HCT116 (cell line): ENCODE data around the gene PHB1. TPM values are rescaled to one million over a fixed set of nuclear protein-coding genes. Genes with fewer than 3 reads are reported as not detected.

Source experiments
- ATAC-seq: fragments of 200-7000 bp; cut with Tn5 transposase; 2 replicates; pipeline ENCODE4 v1.9.1; 2020; ENCODE audit warnings: mild to moderate bottlenecking, moderate library complexity
- BruUV-seq: library from RNA; stranded (reverse); fragments of 400-500 nt; replicated peaks from 2 replicates; lab custom pipeline; 2021; lab: Mats Ljungman, UMichigan
- CTCF ChIA-PET: fragments of 300-600 bp; sonication (Branson Sonifier 250); formaldehyde crosslinking; loops from one replicate; lab custom pipeline; 2021; ENCODE audit warnings: antibody characterized with exemption; lab: Charles Lee
- POLR2A ChIA-PET: fragments of 300-600, 350-600 bp; sonication (Branson Sonifier 250); formaldehyde crosslinking; loops from one replicate; lab custom pipeline; 2021; ENCODE audit warnings: antibody characterized with exemption; lab: Charles Lee
- RAD21 ChIA-PET, 2 experiments: fragments of 300-600 bp; sonication (Branson Sonifier 250); formaldehyde crosslinking; loops; one replicate each; lab custom pipeline; 2023; ENCODE audit warnings: low total read pairs in 2 of 2; ENCODE audit not compliant: uncharacterized antibody in 2 of 2, unreplicated experiment in 2 of 2, low non-redundant PET in 1 of 2; lab: Charles Lee
- DNase-seq: peaks from one replicate; pipeline ENCODE4 v3.0.0-alpha.2; 2010; ENCODE audit warnings: low read depth, low spot score
- H2AFZ ChIP-seq: fragments of 200-600 bp; shearing (Covaris generic), sonication (generic); 2 replicates; pipeline ENCODE4 v1.6.1; 2017; ENCODE audit warnings: low read depth, mixed run types, mixed read lengths, antibody characterized with exemption, low read length; ENCODE audit not compliant: poor library complexity, severe bottlenecking
- H3K27ac ChIP-seq: 2 replicates; pipeline ENCODE4 v1.5.1; 2012; ENCODE audit warnings: low read depth, low read length
- H3K27me3 ChIP-seq: fragments of 200-600 bp; sonication (generic); 2 replicates; pipeline ENCODE4 v1.6.1; 2016; ENCODE audit warnings: mixed run types, low read length, mixed read lengths; ENCODE audit not compliant: insufficient read depth
- H3K36me3 ChIP-seq, 2 experiments: fragments of 200-500 bp in 1 of 2; fragments of 200-600 bp in 1 of 2; sonication (Bioruptor generic) in 1 of 2; sonication (generic) in 1 of 2; 2 replicates each; pipeline versions ENCODE4 v1.5.1 to v1.6.1; 2014 to 2016; ENCODE audit warnings: low read length in 2 of 2, inconsistent platforms in 1 of 2, mixed read lengths in 1 of 2, mixed run types in 1 of 2; ENCODE audit not compliant: insufficient read depth in 2 of 2, control insufficient read depth in 1 of 2
- H3K4me1 ChIP-seq, 2 experiments: fragments of 200-600 bp in 1 of 2; sonication (generic) in 1 of 2; 2 replicates each; pipeline versions ENCODE4 v1.5.1 to v1.6.1; 2012 to 2017; ENCODE audit warnings: low read length in 2 of 2, inconsistent platforms in 1 of 2, mild to moderate bottlenecking in 1 of 2, mixed read lengths in 1 of 2, mixed run types in 1 of 2, moderate library complexity in 1 of 2; ENCODE audit not compliant: insufficient read depth in 2 of 2, control insufficient read depth in 1 of 2
- H3K4me2 ChIP-seq: fragments of 200-600 bp; sonication (generic); 2 replicates; pipeline ENCODE4 v1.6.1; 2017; ENCODE audit warnings: mixed run types, low read length, mixed read lengths
- H3K4me3 ChIP-seq, 2 experiments: fragments of 200-600 bp in 1 of 2; sonication (generic) in 1 of 2; replicated peaks in 1 of 2; 2 replicates each; pipeline ENCODE4 v1.5.1; 2011 to 2016; ENCODE audit warnings: low read length in 2 of 2, control low read depth in 1 of 2, low read depth in 1 of 2, mild to moderate bottlenecking in 1 of 2, mixed read lengths in 1 of 2, mixed run types in 1 of 2
- H3K79me2 ChIP-seq: fragments of 200-600 bp; sonication (generic); 2 replicates; pipeline ENCODE4 v1.6.1; 2017; ENCODE audit warnings: mild to moderate bottlenecking, mixed run types, low read length, moderate library complexity, mixed read lengths; ENCODE audit not compliant: insufficient read depth
- H3K9ac ChIP-seq: fragments of 200-600 bp; sonication (generic); 2 replicates; pipeline ENCODE4 v1.6.1; 2016; ENCODE audit warnings: low read length, mixed read lengths
- H3K9me2 ChIP-seq: fragments of 200-600 bp; sonication (generic), shearing (Covaris generic); 2 replicates; pipeline ENCODE4 v1.6.1; 2017; ENCODE audit warnings: mixed run types, mild to moderate bottlenecking, moderate library complexity; ENCODE audit not compliant: insufficient read depth
- H3K9me3 ChIP-seq, 2 experiments: fragments of 200-500 bp in 1 of 2; fragments of 200-600 bp in 1 of 2; sonication (Bioruptor generic) in 1 of 2; sonication (generic) in 1 of 2; 2 replicates each; pipeline ENCODE4 v1.6.1; 2014 to 2017; ENCODE audit warnings: low read length in 2 of 2, mixed read lengths in 2 of 2, inconsistent platforms in 1 of 2, low read depth in 1 of 2, mild to moderate bottlenecking in 1 of 2, mixed run types in 1 of 2, moderate library complexity in 1 of 2; ENCODE audit not compliant: control insufficient read depth in 1 of 2, insufficient read depth in 1 of 2
- H4K20me1 ChIP-seq: fragments of 200-600 bp; sonication (generic), shearing (Covaris generic); 2 replicates; pipeline ENCODE4 v1.6.1; 2017; ENCODE audit warnings: mixed run types, mild to moderate bottlenecking, moderate library complexity; ENCODE audit not compliant: insufficient read depth
- ATF3 ChIP-seq: IDR thresholded peaks from 2 replicates; pipeline ENCODE4 v1.6.1; 2012
- EZH2 ChIP-seq: fragments of 200-600 bp; sonication (generic); IDR thresholded peaks from 2 replicates; pipeline ENCODE4 v1.6.1; 2017; ENCODE audit warnings: antibody characterized with exemption, mixed run types
- FOSL1 ChIP-seq: IDR thresholded peaks from 2 replicates; pipeline ENCODE4 v1.6.1; 2012; ENCODE audit warnings: low read depth
- POLR2AphosphoS5 ChIP-seq: IDR thresholded peaks from 2 replicates; pipeline ENCODE4 v1.6.1; 2011; ENCODE audit warnings: mild to moderate bottlenecking, low read depth, low read length, moderate library complexity
- SIN3A ChIP-seq: IDR thresholded peaks from 2 replicates; pipeline ENCODE4 v1.6.1; 2012; ENCODE audit warnings: low read depth
- SP1 ChIP-seq: IDR thresholded peaks from 2 replicates; pipeline ENCODE4 v1.6.1; 2012; ENCODE audit warnings: low read depth
- YY1 ChIP-seq: IDR thresholded peaks from 2 replicates; pipeline ENCODE4 v1.6.1; 2011; ENCODE audit warnings: low read length, low read depth, moderate library complexity, mild to moderate bottlenecking; ENCODE audit not compliant: insufficient replicate concordance; ENCODE audit errors: extremely low read depth
- intact Hi-C: fragments of 100-400 bp; cut with micrococcal nuclease; formaldehyde crosslinking; loops from 2 replicates; pipeline ENCODE4 v1.10.0; 2022
- total RNA-seq: library from RNA; stranded (reverse); gene quantifications from one replicate; pipeline ENCODE4 v1.2.1, GENCODE V29; 2021; ENCODE audit not compliant: unreplicated experiment

The PHB1 gene
- total RNA-seq, 1 experiment from 2014 or later, result 534 TPM

DNA sequence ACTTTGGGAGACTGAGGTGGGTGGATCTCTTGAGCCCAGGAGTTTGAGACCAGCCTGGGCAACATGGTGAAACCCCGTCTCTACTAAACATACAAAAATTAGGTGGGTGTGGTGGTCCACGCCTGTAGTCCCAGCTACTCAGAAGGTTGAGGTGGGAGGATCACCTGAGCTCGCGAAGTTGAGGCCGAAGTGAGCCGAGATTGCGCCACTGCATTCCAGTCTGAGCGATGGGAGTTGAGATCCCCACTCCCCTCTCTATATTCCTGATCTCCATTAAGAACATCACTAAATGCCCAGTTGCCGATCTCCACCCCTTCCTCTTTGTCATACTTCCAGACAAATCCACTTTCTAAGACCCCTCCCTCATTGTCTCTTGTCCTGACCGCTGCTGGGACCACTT lies 28.3 kb downstream of the PHB1 start:
- H3K9me2 ChIP-seq, result no peaks in the 10 kb centered on the region
- H3K27ac ChIP-seq, result no peak overlapping the region
- H3K4me3 ChIP-seq, result no peak overlapping the region
- no peak for ATAC-seq
- H3K79me2 ChIP-seq, result no peaks in the 10 kb centered on the region
- H3K4me2 ChIP-seq, result no peak overlapping the region
- ChIA-PET CTCF (no interaction called here), RAD21 (no interaction called here), POLR2A (no interaction called here)
- intact Hi-C loops, result no loop called here
- BruUV-seq, result no TSS peak
- no peaks in the 10 kb centered on the region for H3K9me3 ChIP-seq
- no peaks in the 10 kb centered on the region for H3K27me3 ChIP-seq
- TF ChIP-seq YY1, result no peak
- no peak for TF ChIP-seq SP1
- no peak for TF ChIP-seq EZH2
- no peak for TF ChIP-seq POLR2AphosphoS5
- TF ChIP-seq ATF3, result no peak
- no peak for TF ChIP-seq SIN3A
- no peak for DNase-seq
- H3K36me3 ChIP-seq, result no peaks in the 10 kb centered on the region
- H4K20me1 ChIP-seq, result no peaks in the 10 kb centered on the region
- no peak overlapping the region for H2AFZ ChIP-seq
- no peak overlapping the region for H3K9ac ChIP-seq
- peaks cover 15 to 26% of the 10 kb centered on the region in 2 experiments for H3K4me1 ChIP-seq

DNA sequence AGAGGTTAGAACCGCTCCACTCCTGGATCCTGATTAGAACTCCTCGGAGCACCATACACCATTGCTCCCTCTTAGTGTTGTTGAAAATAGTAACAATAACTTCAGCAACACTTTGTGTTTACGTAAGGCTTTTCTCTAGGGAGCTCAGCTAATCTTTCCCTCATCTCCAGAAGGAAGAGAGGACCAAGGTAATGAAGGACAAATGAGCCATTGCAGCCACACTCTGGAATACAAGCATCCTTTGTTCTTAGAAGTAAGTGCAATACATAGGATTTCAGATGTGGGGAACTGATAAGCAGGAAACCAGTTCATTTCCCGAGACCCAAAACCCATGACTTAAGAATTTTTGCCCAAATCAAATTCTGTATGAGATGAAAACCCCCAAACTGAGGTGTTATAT lies 29.7 kb downstream of the PHB1 start:
- Histone ChIP-seq H3K79me2 (no peaks in the 10 kb centered on the region), H3K9ac (no peak overlapping the region), H3K27me3 (no peaks in the 10 kb centered on the region), H3K9me2 (no peaks in the 10 kb centered on the region), H3K36me3 (no peaks in the 10 kb centered on the region), H4K20me1 (no peaks in the 10 kb centered on the region), H3K9me3 (no peaks in the 10 kb centered on the region), H2AFZ (no peak overlapping the region), H3K4me3 (no peak overlapping the region), H3K4me1 (peaks cover 4 to 12% of the 10 kb centered on the region in 2 experiments), H3K27ac (no peak overlapping the region), H3K4me2 (no peak overlapping the region)
- no TSS peak for BruUV-seq
- TF ChIP-seq SP1 (no peak), FOSL1 (no peak)
- ATAC-seq (no peak), DNase-seq (no peak)
- intact Hi-C loops, result no loop called here
- RAD21 ChIA-PET, result no interaction called here
- CTCF ChIA-PET, result no interaction called here
- POLR2A ChIA-PET, result no interaction called here
